Right lobe of liver (tissue), 4 donors: ENCODE measurements around the gene SPRR1A.

Experiments
- CTCF ChIP-seq, 4 donors: fragments of 200-600 bp in 3 of 4; fragments of 450-650 bp in 1 of 4; IDR thresholded peaks; one replicate each; pipeline versions ENCODE4 v1.5.1 to v1.8.0; 2016 to 2022; ENCODE audit warnings: antibody characterized with exemption in 4 of 4, mild to moderate bottlenecking in 2 of 4
- POLR2A ChIP-seq: fragments of 450-650 bp; IDR thresholded peaks from one replicate; pipeline ENCODE4 v1.6.1; 2017; ENCODE audit warnings: antibody characterized with exemption, mild to moderate bottlenecking
- donor health status: DM: no; HTN: no; CAD: no.
- donor health status: DM: no; HTN: no; CAD: no.
- donor health status: DM: no; HTN: yes; CAD: no.

GRCh38 chr1:152996633-152997400, 12.9 kb downstream of the SPRR1A start:
- TF ChIP-seq CTCF (IDR thresholded peaks at IDR 0.05) (no peak), POLR2A (no peak)
